Measurements from ENCODE around the gene GALNTL6. TPM values are rescaled to one million over a fixed set of nuclear protein-coding genes. Genes with fewer than 3 reads are reported as not detected.

GALNTL6 gene
- total RNA-seq, 1 experiment from 2014 or later, result not detected

GRCh38 chr4:173045571-173045970 lies 1232.4 kb downstream of the GALNTL6 start:
- H3K27ac ChIP-seq (ENCODE audit: low read depth, low read length), result no peak overlapping the region
- intact Hi-C loops (cut with micrococcal nuclease), result no loop called here
- RAD21 ChIA-PET (ENCODE audit: low non-redundant PET in 1 of 2, low total read pairs in 2 of 2, uncharacterized antibody in 2 of 2, unreplicated experiment in 2 of 2), result no interaction called here
- no peaks in the 10 kb centered on the region for H3K27me3 ChIP-seq (ENCODE audit: insufficient read depth, low read length)
- CTCF ChIA-PET, result interaction anchor here (2.0 kb wide), 1 partner anchor 32 kb away, joined by 4 read pairs; no protein-coding TSS in a partner anchor
- H3K9me2 ChIP-seq (ENCODE audit: insufficient read depth), result no peaks in the 10 kb centered on the region
- no peaks in the 10 kb centered on the region for H3K79me2 ChIP-seq (ENCODE audit: insufficient read depth, low read length)
- H3K4me2 ChIP-seq (ENCODE audit: low read length), result no peak overlapping the region
- POLR2A ChIA-PET, result no interaction called here
- H3K4me3 ChIP-seq (replicated peaks in 1 of 2; ENCODE audit: low read depth in 1 of 2, low read length in 2 of 2), result no peak overlapping the region
- no peak overlapping the region for H3K9ac ChIP-seq (ENCODE audit: low read length)
- no peaks in the 10 kb centered on the region for H3K9me3 ChIP-seq (ENCODE audit: control insufficient read depth in 1 of 2, insufficient read depth in 1 of 2, low read depth in 1 of 2, low read length in 2 of 2)
- ATAC-seq (no peak), DNase-seq (ENCODE audit: low read depth, low spot score) (no peak)
- no peaks in the 10 kb centered on the region for H3K4me1 ChIP-seq (ENCODE audit: control insufficient read depth in 1 of 2, insufficient read depth in 2 of 2, low read length in 2 of 2)
- BruUV-seq (replicated peaks), result no TSS peak
- H3K36me3 ChIP-seq (ENCODE audit: control insufficient read depth in 1 of 2, insufficient read depth in 2 of 2, low read length in 2 of 2), result no peaks in the 10 kb centered on the region
- no peaks in the 10 kb centered on the region for H4K20me1 ChIP-seq (ENCODE audit: insufficient read depth)
- H2AFZ ChIP-seq (ENCODE audit: low read depth, low read length, poor library complexity, severe bottlenecking), result no peak overlapping the region
- TF ChIP-seq, protein P1, sequence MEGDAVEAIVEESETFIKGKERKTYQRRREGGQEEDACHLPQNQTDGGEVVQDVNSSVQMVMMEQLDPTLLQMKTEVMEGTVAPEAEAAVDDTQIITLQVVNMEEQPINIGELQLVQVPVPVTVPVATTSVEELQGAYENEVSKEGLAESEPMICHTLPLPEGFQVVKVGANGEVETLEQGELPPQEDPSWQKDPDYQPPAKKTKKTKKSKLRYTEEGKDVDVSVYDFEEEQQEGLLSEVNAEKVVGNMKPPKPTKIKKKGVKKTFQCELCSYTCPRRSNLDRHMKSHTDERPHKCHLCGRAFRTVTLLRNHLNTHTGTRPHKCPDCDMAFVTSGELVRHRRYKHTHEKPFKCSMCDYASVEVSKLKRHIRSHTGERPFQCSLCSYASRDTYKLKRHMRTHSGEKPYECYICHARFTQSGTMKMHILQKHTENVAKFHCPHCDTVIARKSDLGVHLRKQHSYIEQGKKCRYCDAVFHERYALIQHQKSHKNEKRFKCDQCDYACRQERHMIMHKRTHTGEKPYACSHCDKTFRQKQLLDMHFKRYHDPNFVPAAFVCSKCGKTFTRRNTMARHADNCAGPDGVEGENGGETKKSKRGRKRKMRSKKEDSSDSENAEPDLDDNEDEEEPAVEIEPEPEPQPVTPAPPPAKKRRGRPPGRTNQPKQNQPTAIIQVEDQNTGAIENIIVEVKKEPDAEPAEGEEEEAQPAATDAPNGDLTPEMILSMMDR (IDR thresholded peaks at IDR 0.05 in 2 of 3, conservative IDR thresholded peaks at IDR 0.05 in 1 of 3; ENCODE audit: borderline replicate concordance in 1 of 3, insufficient read depth in 1 of 3, low read depth in 2 of 3, low read length in 2 of 3), result no peak
- TF ChIP-seq SIN3A (IDR thresholded peaks at IDR 0.05; ENCODE audit: low read depth) (no peak), POLR2A (IDR thresholded peaks at IDR 0.05; ENCODE audit: borderline replicate concordance, extremely low read depth, insufficient read depth, insufficient read length) (no peak), YY1 (IDR thresholded peaks at IDR 0.05; ENCODE audit: extremely low read depth, insufficient replicate concordance, low read depth, low read length) (no peak), EGR1 (IDR thresholded peaks at IDR 0.05; ENCODE audit: low read depth) (no peak)

- no peaks in the 10 kb centered on the region for H3K4me1 ChIP-seq (ENCODE audit: control insufficient read depth in 1 of 2, insufficient read depth in 2 of 2, low read length in 2 of 2)
- intact Hi-C loops (cut with micrococcal nuclease), result no loop called here
- H3K9me3 ChIP-seq (ENCODE audit: control insufficient read depth in 1 of 2, insufficient read depth in 1 of 2, low read depth in 1 of 2, low read length in 2 of 2), result no peaks in the 10 kb centered on the region
- H3K36me3 ChIP-seq (ENCODE audit: control insufficient read depth in 1 of 2, insufficient read depth in 2 of 2, low read length in 2 of 2), result no peaks in the 10 kb centered on the region
- H3K79me2 ChIP-seq (ENCODE audit: insufficient read depth, low read length), result no peaks in the 10 kb centered on the region
- no peak for DNase-seq (ENCODE audit: low read depth, low spot score)
- no peak overlapping the region for H3K4me2 ChIP-seq (ENCODE audit: low read length)
- H3K4me3 ChIP-seq (replicated peaks in 1 of 2; ENCODE audit: low read depth in 1 of 2, low read length in 2 of 2), result no peak overlapping the region
- POLR2A ChIA-PET, result no interaction called here
- RAD21 ChIA-PET (ENCODE audit: low non-redundant PET in 1 of 2, low total read pairs in 2 of 2, uncharacterized antibody in 2 of 2, unreplicated experiment in 2 of 2), result no interaction called here
- no peak overlapping the region for H3K27ac ChIP-seq (ENCODE audit: low read depth, low read length)
- BruUV-seq (replicated peaks), result no TSS peak
- no peak overlapping the region for H2AFZ ChIP-seq (ENCODE audit: low read depth, low read length, poor library complexity, severe bottlenecking)
- no peaks in the 10 kb centered on the region for H4K20me1 ChIP-seq (ENCODE audit: insufficient read depth)
- no peak overlapping the region for H3K9ac ChIP-seq (ENCODE audit: low read length)
- no peak for ATAC-seq
- CTCF ChIA-PET, result interaction anchor here (2.0 kb wide), 1 partner anchor 33 kb away, joined by 4 read pairs; no protein-coding TSS in a partner anchor
- no peaks in the 10 kb centered on the region for H3K27me3 ChIP-seq (ENCODE audit: insufficient read depth, low read length)
- no peaks in the 10 kb centered on the region for H3K9me2 ChIP-seq (ENCODE audit: insufficient read depth)
- TF ChIP-seq EZH2 (IDR thresholded peaks at IDR 0.05) (no peak), ZFX (IDR thresholded peaks at IDR 0.05) (no peak), TCF7L2 (IDR thresholded peaks at IDR 0.05; ENCODE audit: borderline replicate concordance, extremely low read depth, insufficient read depth, insufficient read length) (no peak), RAD21 (IDR thresholded peaks at IDR 0.05; ENCODE audit: low read depth) (no peak), CBX3 (IDR thresholded peaks at IDR 0.05; ENCODE audit: low read depth) (no peak), EZH2phosphoT487 (IDR thresholded peaks at IDR 0.05; ENCODE audit: borderline replicate concordance) (no peak), REST (IDR thresholded peaks at IDR 0.05; ENCODE audit: low read depth) (no peak)
- TF ChIP-seq, protein P1 (IDR thresholded peaks at IDR 0.05 in 2 of 3, conservative IDR thresholded peaks at IDR 0.05 in 1 of 3; ENCODE audit: borderline replicate concordance in 1 of 3, insufficient read depth in 1 of 3, low read depth in 2 of 3, low read length in 2 of 3), result no peak
Observed at GRCh38 chr4:173046144-173046543, 1232.9 kb downstream of the GALNTL6 start.
